D341Med (cell line): ENCODE results near the gene SEMA5A.

Source experiments
- DNase-seq: peaks from one replicate; pipeline ENCODE4 v3.0.0; 2012; ENCODE audit warnings: low spot score

Gene SEMA5A

DNA sequence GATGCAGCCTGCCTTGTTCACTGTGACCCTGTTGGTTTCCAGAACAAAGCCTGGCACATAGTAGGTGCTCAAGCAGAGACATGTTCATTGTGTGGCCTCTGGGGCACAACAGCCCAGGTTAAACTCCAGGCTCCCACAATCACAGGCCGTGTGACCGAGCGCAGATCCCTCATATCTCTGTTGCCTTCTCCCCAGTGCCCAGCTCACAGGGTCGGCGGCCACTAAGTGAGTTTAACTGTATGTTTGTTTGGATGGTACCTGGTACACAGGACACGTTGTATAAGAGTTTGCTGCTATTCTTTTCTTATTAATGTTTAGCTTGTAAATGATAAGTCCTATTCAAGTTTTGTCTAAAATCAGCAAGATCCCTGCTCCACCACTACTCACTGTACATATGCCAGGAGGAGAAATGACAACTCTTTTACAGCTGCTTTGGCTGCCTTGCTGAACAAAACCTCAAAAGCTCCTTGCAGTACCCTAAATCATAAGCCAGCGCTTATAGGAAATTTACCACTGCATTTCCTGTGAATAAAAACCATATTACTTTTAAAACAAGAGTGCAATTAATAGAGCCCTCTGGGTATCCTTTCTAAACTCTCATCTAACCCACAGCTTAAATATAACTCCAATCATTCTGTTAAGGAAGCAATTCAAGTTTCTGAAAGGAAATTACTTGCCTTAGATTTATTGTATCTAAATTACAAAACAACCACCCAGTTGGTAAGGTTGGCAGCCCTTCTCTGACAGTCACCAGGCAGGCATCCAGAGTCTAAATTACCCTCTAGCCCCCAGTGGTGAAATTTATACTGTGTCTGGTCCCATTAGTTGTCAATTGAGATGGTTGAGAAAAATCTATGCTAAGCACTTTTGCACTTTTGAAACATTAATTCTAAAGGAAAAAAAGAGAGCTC lies 379.4 kb downstream of the SEMA5A start:
- no peak for DNase-seq

DNA sequence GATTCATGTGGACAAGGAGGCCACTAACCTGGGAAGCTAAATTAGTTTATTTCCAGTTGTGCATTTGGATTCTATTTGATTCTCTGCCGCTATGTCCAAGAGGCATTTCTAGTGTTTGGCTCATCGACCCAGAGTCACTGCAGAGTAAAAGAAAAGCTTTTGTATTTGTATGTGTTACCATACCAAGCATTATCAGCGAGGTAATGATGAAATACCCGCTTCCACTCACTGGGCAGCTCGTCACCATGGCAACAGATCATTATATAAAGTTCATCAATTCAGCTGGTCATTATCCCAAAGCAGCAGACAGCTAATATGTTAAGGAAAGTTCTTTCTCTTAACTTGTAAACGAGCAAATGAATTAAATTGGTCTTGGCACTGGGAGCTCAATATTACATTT lies 380.3 kb downstream of the SEMA5A start:
- DNase-seq: no peak

DNA sequence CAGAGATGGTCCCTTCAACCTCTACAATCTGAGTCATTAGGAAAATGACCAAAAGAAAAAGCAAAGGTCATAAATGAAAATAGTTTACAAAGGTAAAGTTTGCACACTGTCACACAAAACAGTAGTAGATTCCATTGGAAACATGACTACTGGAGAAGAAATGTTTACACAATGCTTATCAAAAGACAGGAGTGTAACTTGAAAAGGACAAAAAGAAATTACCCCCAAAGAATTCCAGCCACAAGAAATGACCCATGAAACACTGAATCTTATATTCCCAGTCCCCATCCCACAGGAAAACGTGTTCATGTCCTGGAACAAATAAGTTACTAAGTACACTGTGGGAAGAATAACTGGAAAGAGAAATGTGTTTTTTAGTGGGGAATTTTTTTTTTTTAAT lies 385.1 kb downstream of the SEMA5A start:
- no peak for DNase-seq

DNA sequence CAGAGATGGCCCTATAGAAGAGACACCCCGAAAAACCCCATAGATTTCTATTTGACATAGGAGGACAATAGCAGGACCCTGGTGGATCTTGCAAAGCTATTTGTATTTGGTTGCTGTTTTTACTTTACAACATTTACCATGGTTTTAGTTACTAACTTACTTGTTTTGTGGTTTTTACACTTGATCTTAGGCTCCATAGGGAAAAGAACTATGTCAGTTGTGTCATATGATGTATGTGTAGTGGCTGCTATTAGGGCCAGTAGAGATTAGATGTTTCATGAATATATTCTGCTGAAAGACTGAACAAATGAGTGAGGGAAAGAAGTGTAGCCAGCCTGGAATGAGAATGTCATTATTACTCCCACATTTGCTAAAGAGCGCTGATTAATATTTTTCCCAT lies 388.1 kb downstream of the SEMA5A start:
- no peak for DNase-seq

DNA sequence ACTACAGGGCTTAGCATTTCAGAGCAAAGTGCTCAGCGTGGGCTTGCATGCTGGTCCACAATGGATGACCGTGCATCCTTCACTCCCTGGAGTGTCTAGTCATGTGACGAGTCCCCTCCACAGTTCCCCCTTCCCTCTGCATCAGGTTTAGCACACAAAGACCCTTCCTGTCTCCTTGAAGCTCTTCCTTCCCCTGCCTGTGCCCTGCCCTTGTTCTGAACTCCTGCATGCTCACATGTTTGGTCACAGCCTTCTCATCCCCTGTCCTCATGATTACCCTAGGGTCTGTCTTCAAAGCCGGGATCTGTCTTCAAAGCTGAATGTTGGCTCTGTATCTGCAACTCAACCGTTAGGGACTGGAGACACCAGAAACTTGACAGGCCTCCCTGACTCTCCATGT lies 388.9 kb downstream of the SEMA5A start:
- DNase-seq: no peak

DNA sequence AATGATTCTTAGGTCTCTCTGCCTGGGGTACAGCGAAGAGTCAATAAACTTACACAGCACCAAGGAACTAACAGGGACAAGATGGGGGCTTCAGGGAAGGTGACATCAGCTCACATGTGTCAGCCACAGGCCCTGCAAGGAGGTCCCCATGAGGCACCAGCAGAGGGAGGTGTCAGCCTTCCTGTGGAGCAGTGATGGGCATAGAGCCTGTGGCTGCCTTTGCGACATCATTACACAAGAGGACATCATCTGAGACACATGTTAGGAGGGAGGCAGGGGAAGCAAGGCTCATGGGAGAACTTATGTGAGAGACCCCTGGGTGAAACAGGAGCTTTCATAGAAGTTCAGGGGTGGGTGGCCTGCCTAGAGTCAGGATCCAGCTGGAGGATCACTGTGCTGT lies 389.6 kb downstream of the SEMA5A start:
- DNase-seq: no peak

DNA sequence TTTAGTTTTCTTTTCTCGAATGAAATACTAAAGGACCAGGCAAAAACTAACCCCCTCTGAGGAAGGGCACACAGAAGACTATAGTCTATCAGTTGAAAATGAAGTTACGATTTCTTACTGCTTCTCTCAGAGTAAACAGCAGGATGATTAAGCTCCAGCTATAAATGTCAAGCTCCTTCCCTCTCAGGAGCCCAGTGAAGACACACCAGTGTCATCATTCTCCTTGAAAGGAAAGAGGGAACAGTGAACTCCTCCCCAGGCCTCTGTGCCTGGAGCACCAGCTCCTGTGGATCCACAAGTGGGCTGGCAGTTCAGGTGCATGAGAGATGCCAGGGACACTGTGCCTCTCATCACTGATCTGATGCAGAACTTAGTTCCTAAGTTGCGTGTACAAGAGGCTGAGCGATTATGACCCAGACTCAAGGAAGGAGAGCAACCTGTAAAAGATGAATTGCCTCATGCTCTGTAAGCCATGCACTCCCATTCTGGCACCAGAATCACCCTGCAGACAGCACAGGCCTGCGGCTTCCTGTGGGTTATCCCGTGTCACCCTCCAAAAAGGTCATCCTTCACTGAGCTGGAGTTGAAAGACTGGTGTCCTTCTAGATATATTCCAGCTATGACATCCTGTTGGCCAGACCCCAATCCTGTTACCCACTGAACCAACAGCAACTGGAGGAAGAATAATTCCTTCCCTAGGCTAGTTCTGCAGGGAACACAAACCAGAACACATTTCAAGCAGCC lies 394.0 kb downstream of the SEMA5A start:
- no peak for DNase-seq

DNA sequence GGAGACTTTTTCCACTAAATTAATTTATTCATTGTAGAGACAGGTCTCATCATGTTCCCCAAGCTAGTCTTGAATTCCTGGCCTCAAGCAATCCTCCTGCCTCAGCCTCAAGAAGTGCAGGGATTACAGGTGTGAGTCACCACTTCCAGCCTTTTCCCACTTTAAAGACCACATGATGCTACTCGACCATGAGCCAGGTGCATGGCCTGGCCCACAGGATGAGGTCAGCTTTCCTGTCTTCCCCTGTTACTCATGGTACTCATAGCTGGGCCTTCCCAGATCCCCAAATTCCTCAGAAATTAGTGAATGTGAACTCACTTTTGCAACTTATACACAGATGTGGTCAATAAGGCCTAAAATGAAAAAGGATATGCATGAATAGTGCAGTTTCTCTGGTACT lies 395.9 kb downstream of the SEMA5A start:
- DNase-seq: no peak

DNA sequence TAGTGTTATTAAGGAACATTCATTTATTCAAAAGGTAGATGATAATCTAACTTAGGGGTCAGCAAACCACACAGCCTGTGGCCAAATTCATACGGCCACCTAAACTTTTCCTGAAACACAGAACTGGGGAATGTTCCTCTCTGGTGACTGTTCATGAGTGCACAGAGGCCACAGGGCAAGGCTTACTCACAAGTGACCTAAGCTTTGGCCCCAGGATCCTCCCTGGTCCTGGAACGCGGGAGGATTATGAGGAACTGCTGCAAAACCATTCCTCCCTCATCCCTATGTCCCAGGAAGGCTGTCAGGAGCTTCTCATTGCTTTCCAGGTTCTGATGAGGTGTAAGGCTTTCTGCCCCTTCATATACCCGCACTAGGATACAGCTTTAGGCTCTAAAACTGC lies 397.6 kb downstream of the SEMA5A start:
- no peak for DNase-seq

DNA sequence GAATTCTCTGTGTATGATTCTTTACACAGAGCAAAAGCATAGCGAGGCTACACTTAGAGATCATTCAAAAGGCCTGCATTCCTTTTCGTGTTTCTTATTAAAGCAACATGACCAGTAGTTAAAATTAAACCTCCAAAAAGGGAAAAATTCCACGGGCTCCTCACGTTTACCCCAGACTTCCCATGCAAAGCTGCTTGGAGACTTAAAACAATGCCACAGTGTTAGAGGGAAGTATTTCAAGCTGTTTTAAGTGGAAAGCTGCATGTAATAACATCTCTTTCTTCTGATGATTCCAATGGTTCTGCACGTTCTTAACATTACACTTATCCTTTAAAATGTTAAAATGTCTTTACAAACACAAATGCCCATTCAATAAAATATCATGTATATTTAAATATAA lies 405.2 kb downstream of the SEMA5A start:
- no peak for DNase-seq

DNA sequence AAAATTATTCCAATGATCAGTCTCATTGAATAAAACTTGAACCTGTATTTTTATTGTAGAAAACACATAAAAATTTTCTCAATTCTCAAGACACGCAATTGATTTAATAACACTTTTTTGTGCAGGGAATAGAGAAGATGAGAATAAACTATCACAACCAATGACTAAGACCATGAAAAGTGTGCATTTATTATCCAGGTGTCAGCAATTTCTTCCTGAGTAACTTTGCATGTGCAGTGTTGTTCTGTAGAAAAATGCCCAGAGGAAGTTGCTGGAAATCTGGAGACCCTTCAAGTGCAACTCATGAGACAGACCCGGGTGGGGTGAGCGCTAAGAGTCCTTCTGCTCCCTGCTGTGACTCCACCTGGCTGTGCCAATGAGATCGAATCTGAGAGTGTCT lies 405.7 kb downstream of the SEMA5A start:
- DNase-seq: no peak

DNA sequence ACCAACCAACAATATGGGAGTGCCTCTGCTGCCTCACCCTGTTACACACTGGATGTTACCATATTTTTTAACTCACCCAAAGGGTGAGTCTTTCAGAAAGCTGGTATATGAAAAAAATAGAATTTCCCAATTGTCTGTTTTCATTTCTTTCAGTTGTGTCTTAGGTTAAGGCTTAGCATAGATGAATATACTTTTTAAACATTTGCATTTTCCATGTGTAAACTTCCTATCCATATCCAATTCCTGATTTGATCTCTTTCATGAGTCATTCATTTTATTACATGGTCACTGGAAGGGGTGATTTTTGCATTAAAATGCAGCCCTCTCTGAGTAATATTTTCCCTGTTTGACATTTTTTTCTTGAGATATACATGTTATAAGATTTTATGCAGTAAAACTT lies 406.5 kb downstream of the SEMA5A start:
- no peak for DNase-seq

DNA sequence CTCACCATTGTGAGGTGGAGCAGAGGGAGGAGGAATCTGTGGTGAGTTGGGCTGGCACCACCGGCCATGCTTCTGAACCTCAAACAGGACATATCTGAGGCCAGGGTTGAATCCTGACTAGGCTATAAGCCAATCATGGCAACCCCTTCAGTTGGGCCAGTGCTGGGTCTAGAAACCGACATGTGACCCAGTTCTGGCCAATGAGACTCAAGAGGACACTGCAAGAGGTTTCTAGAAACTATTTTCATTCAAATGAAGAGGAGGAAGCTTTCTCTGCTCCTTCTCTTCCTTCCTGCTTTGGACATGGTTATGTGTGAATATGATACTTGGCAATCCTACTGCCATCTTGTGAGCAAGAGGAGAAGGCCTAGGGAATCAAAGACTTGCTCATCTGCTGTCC lies 417.7 kb downstream of the SEMA5A start:
- DNase-seq: no peak

DNA sequence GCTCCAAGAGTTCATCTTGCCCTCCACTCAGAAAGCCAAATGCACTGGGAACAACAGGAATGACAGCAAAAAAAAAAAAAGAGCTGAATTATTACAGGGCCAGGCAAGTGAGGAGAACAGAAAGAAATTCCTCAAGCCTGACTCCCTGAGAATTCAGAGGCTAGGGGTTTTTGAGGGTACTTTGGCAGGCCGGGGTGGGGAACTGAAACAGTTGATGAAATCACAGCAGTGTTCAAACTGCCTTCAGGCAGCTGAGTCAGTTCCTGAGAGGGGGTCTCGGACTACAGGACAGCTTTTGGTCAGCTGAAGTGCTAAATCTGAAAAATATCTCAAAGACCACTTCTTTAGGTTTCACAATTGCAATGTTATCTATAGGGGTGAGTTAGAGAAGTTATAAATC lies 419.4 kb downstream of the SEMA5A start:
- no peak for DNase-seq

DNA sequence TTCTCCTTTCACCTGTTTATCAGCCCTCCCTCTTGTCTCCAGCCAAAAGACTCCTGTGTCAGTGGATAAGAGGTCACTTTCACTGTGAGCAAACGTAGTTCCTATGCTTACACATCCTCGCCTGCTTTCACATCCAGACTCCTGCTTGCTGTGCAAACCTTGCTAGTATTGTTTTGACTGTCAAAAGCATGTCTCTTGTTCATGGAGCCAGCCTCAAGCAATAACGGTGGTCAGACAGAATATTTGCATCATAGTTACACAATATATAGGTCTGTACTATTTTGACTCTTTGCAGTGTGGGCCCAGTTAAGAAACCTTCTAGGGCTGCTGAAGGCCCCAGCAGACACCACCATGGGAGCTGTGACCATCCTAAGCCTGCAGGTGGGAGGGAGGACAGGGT lies 420.0 kb downstream of the SEMA5A start:
- DNase-seq: no peak

DNA sequence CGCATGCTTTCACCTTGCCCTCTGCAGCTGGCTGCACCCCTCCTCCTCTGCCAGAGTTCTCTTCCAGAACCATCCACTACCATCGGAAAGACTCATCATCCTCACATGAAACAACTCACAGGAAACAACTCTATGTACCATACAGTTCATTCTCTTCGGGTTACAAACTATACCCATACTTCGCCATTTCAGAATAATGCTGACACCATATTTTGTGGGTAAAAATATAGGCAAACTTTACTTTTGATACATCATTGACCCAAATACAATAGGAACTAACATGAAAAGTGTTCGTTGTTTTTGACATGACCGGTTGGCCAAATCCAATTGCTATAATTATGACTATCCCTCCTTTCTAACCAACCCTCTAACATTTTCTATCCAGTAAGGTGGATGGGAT lies 421.0 kb downstream of the SEMA5A start:
- DNase-seq: no peak

DNA sequence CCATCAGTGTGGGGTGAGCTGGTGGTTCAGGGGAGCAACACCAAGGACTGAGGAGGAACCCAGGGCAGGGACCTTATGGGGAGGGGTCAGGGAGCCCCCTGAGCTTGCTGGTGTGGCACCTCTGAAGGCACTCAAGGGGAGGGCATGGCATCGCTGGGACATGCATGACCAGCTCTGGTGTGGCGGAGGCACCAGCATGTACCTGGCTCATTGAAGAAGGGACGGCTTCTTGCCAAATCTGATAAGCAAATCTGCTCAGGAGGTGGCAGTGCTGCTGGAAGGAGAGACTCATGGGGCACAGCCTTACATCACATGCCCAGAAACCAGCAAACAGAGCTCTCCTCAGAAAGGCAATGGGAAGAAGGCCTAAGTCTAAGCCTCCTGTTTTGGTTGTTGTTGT lies 421.8 kb downstream of the SEMA5A start:
- no peak for DNase-seq

DNA sequence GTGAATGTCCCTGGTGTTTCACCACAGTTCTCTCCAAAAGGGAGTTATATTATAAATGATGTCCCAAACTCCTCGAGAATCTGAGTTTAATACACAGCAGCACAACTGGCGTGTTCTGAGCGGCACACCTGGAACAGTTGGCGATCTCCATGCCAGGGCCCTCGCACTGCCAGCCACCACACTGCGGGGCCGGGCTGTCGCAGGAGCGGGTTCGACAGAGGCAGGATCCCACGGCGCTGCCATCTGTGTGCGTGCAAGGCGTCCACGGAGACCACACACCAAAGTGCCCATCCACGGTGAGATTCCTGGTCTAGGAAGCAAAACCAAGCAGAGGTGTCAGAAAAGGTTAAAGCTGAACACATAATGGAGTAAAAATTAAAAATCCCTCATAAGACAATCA lies 423.3 kb downstream of the SEMA5A start:
- no peak for DNase-seq

DNA sequence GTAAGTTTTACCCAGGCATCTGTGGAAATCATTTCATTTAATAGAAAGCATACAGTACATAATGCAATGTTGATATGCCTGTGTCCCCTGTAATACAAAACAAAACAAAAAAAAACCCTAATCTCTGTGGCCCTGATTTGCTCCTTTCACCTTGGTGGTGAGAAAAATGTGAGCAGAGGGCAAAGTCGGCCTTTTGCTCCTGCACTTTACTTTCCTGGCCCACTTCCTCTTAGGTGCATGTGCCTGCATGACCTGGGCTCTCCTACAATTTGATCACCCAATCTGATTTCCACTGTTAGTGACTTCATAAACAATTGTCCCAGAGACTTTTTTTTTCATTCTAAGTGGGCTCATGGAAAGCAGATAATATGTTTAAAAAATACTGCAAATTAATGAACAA lies 424.3 kb downstream of the SEMA5A start:
- DNase-seq: no peak

DNA sequence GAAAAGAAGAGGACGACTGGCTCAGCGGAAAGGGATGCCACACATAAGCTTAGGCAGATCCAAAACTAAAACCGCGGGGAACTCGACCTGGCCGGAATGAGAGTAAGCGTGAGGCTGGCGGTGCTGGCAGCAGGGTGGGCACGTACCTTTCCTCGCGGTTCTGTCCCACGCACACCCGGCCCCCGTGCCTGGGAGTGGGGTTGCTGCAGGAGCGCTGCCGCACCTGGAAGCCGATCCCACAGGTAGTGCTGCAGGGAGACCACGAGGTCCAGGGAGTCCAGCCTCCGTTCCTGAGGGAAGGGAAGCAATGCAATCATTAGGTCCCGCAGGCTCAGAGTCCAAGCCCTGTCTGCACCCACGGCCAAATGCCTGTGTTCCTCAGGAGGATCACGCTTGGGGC lies 427.0 kb downstream of the SEMA5A start:
- no peak for DNase-seq

DNA sequence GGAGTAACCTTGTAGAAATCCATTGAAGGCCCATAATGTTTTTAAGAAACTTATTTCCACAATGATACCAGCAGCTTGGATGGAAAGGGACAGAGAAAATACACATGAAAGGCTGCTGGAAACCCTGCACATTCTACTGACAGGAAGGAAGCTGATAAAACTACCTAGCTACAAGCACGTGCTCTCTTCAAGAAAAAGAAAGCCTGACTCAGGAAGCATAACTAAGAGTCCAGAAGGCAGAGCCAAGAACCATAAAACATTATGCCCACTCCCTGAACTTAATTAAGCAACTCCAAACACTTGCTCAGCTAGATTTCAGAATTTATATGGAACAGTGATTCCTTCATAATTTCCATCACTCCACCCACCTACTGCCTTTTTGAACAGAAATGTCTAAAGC lies 430.8 kb downstream of the SEMA5A start:
- no peak for DNase-seq

DNA sequence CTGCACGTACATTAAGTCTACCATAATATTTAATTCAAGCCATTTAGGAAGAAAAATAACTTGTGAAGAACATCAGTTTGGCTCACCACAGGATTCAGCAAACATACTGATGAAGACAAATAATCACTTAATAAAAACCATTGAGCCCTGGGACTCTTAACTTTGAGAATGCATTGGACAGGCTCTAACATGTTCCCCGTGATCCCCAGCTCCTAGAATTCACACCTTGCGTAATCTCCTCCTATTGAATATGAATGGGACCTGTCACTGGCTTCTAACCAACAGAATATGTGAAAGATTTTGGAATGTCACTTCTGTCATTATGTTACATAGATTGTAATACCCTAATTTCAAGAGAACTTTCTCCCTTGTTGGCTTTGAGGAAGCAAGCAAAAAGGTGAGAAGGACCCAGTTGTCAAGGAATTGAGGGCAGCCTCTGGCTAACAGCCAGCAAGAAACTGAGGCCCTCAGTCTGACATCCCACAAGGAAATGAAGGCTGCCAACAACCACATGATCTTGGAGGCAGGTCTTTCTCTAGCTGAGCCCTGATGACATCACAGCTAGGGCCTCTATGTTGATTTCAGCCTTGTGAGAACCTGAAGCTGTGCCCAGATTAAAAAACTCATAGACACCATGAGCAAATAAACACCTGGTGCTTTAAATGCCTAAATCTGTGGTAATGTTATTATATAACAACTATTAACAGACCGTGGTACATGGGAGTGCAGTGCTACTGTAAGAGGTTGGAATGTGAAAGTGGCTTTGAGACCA lies 433.2 kb downstream of the SEMA5A start:
- DNase-seq: no peak

DNA sequence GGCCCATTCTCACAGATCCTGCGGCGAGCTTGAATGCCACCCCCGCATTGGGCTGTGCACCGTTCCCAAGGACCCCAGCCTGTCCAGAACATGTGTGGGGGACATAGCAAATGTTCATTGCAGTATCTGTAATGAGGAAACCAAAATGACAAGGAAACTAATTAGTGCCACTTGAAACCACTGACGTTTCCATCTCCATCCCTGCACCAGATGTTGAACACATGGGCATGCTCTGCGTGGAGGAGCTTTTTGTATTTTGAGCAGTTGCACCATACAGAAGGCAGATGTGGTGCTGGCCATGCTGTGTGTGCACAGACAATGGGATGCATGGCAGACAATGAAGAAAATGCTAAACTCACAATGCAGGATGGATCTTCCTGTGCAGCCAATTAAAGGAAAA lies 437.7 kb downstream of the SEMA5A start:
- DNase-seq: no peak
